GM10248 (cell line): Measurements from ENCODE around the gene TRIM29.

Experiments used
- CTCF ChIA-PET: fragments of 300-600 bp; sonication (Branson Sonifier 250); formaldehyde crosslinking; extraction: SDS; loops from one replicate; lab custom pipeline; 2021; ENCODE audit warnings: antibody characterized with exemption; lab: Yijun Ruan, JAX
- POLR2A ChIA-PET: fragments of 350-650 bp; sonication (Branson Sonifier 250); formaldehyde crosslinking; extraction: SDS; loops from one replicate; lab custom pipeline; 2020; ENCODE audit warnings: antibody characterized with exemption; lab: Yijun Ruan, JAX
- DNase-seq: peaks from one replicate; pipeline ENCODE4 v3.0.0; 2012; ENCODE audit errors: extremely low spot score
- CTCF ChIP-seq: IDR thresholded peaks from 2 replicates; pipeline ENCODE4 v1.5.1; 2012; ENCODE audit warnings: mild to moderate bottlenecking, low read depth; ENCODE audit errors: extremely low read depth, missing control alignments, control extremely low read depth

Gene TRIM29

GRCh38 chr11:120063686-120064340 is 74.1 kb downstream of the TRIM29 start:
- CTCF ChIA-PET: no interaction called here

GRCh38 chr11:120062561-120062930 is 75.4 kb downstream of the TRIM29 start:
- POLR2A ChIA-PET: no interaction called here
- CTCF ChIA-PET: no interaction called here
- no peak for DNase-seq
- TF ChIP-seq CTCF: no peak

More at GRCh38 chr11:120063686-120064340, 74.1 kb downstream of the TRIM29 start:
- TF ChIP-seq CTCF: no peak
- DNase-seq: no peak
- POLR2A ChIA-PET: no interaction called here

GRCh38 chr11:120061761-120062560 is 76.0 kb downstream of the TRIM29 start:
- CTCF ChIA-PET: no interaction called here
- DNase-seq: no peak
- POLR2A ChIA-PET: no interaction called here
- no peak for TF ChIP-seq CTCF
